ENCODE data around the gene KCTD5.

DNA sequence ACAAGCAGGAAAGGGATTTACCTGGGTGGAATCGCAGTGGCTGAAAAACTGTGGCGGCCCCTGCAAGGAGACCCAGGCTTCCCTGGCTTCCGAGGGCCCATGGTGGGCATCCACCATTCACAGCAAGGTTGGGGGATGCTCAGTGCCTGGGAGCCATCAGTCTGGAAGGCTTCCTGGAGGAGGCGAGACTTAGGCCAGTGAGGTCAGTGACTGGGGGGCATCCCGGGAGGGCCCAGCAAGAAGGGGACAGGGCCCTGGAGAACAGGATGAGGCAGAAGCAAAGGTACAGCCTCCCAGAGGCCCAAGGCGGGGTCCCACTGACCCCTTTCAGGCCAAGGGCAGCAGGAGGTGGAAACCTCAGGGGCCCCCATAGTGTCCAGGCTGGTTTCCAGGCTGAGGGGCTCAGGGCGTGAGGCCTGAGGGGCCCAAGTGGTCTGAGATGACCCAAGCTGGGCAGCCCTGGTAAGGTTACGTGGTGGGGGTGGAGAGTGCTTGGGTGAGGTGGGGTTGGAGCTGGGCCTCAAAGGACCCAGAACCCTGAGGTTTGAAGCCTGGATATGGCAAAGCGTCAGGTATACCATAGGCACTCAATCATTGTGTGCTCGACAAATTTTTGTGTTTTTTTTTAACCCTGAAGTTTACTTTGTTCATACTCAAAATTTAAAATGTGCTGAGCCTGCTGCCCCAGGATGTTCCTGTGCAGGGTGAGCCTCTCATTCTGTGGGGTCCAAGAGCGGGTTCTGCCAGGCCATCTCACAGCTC lies 54.3 kb downstream of the KCTD5 start:
- TF ChIP-seq, protein P1, sequence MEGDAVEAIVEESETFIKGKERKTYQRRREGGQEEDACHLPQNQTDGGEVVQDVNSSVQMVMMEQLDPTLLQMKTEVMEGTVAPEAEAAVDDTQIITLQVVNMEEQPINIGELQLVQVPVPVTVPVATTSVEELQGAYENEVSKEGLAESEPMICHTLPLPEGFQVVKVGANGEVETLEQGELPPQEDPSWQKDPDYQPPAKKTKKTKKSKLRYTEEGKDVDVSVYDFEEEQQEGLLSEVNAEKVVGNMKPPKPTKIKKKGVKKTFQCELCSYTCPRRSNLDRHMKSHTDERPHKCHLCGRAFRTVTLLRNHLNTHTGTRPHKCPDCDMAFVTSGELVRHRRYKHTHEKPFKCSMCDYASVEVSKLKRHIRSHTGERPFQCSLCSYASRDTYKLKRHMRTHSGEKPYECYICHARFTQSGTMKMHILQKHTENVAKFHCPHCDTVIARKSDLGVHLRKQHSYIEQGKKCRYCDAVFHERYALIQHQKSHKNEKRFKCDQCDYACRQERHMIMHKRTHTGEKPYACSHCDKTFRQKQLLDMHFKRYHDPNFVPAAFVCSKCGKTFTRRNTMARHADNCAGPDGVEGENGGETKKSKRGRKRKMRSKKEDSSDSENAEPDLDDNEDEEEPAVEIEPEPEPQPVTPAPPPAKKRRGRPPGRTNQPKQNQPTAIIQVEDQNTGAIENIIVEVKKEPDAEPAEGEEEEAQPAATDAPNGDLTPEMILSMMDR (conservative IDR thresholded peaks at IDR 0.05 in 1 of 2, IDR thresholded peaks at IDR 0.05 in 1 of 2; ENCODE audit: extremely low read depth in 1 of 2, insufficient read depth in 1 of 2, low read depth in 1 of 2, low read length in 2 of 2) = no peak
- TF ChIP-seq EZH2 (IDR thresholded peaks at IDR 0.05; ENCODE audit: borderline replicate concordance, low read length) = no peak
